Measurements from ENCODE around the gene CPHXL. TPM values are rescaled to one million over a fixed set of nuclear protein-coding genes. Genes with fewer than 3 reads are reported as not detected.

Gene CPHXL
- total and polyA plus RNA-seq, 2 of the 4 experiments (the other 2 are of a cell fraction) = not detected

DNA sequence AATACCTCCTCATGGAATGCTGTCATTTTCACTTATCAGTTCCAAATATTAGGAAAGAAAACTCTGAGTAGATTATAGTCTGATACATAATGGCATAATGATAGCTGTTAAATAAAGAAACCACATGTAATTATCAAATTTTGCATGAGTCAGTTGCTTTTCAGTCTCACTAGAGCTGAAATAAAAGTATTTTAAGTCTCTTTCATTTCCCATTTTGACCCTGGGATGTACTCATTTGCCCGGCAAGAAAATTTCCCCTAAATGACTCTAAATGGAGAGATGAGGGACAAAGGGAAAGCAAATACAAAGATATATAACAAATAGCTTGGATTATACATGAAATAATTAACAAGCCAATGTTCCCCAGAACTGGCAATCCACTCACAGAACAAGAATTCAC is 47.9 kb upstream of the CPHXL start:
- H2BK5ac ChIP-seq (ENCODE audit: low read depth, low read length, poor library complexity, severe bottlenecking) = no peak overlapping the region
- no peaks in the 10 kb centered on the region for H3K4me1 ChIP-seq (ENCODE audit: control insufficient read depth, insufficient read depth, low read length)
- H2BK20ac ChIP-seq (ENCODE audit: low read depth, low read length) = no peak overlapping the region
- DNase-seq (no peak), ATAC-seq (ENCODE audit: low read depth) (no peak)
- no peak overlapping the region for H2AFZ ChIP-seq (replicated peaks; ENCODE audit: low read length, poor library complexity)
- H4K8ac ChIP-seq (ENCODE audit: low read depth in 2 of 2, low read length in 2 of 2) = no peak overlapping the region
- no peak overlapping the region for H3K23ac ChIP-seq (ENCODE audit: low read depth, low read length)
- no peak overlapping the region for H3K4me3 ChIP-seq (ENCODE audit: insufficient read depth, low read depth, low read length)
- H3K9me1 ChIP-seq (ENCODE audit: insufficient read depth, low read length) = no peaks in the 10 kb centered on the region
- no peak overlapping the region for H3K18ac ChIP-seq (ENCODE audit: low read depth, low read length)
- in situ Hi-C loops (cut with MboI; ENCODE audit: low sequenced_read_pairs) (loop anchor here (25.0 kb wide), 1 partner anchor 562 kb away; the partner anchor contains the start of genes CTRB1 and CTRB2), dilution Hi-C loops (cut with HindIII; ENCODE audit: low sequenced_read_pairs, unreplicated experiment) (no loop called here), intact Hi-C loops (cut with micrococcal nuclease) (no loop called here)
- no peak overlapping the region for H4K5ac ChIP-seq (ENCODE audit: low read depth, low read length)
- no peak overlapping the region for H4K91ac ChIP-seq (ENCODE audit: insufficient read depth, low read depth, low read length)
- H2BK15ac ChIP-seq (ENCODE audit: low read depth, low read length) = no peak overlapping the region
- no peak overlapping the region for H3K27ac ChIP-seq (ENCODE audit: insufficient read depth, low read length)
- no peaks in the 10 kb centered on the region for H4K20me1 ChIP-seq (ENCODE audit: insufficient read depth, low read length)
- no TSS peak for BruUV-seq (replicated peaks)
- H3K27me3 ChIP-seq (ENCODE audit: control insufficient read depth, insufficient read depth, low read length) = no peaks in the 10 kb centered on the region
- H2BK120ac ChIP-seq (ENCODE audit: low read depth, low read length) = no peak overlapping the region
- TF ChIP-seq MAFK (IDR thresholded peaks at IDR 0.05; ENCODE audit: low read depth, low read length) (no peak), CEBPB (IDR thresholded peaks at IDR 0.05; ENCODE audit: low read depth, low read length) (no peak), NFE2L2 (IDR thresholded peaks at IDR 0.05; ENCODE audit: low read depth, low read length) (no peak), RFX5 (IDR thresholded peaks at IDR 0.05; ENCODE audit: low read depth, low read length) (no peak), MAZ (IDR thresholded peaks at IDR 0.05; ENCODE audit: borderline replicate concordance, low read depth, low read length) (no peak)
- TF ChIP-seq, protein P1, sequence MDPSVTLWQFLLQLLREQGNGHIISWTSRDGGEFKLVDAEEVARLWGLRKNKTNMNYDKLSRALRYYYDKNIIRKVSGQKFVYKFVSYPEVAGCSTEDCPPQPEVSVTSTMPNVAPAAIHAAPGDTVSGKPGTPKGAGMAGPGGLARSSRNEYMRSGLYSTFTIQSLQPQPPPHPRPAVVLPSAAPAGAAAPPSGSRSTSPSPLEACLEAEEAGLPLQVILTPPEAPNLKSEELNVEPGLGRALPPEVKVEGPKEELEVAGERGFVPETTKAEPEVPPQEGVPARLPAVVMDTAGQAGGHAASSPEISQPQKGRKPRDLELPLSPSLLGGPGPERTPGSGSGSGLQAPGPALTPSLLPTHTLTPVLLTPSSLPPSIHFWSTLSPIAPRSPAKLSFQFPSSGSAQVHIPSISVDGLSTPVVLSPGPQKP (IDR thresholded peaks at IDR 0.05; ENCODE audit: borderline replicate concordance, low read depth, low read length) = no peak
- TF ChIP-seq, protein P2, sequence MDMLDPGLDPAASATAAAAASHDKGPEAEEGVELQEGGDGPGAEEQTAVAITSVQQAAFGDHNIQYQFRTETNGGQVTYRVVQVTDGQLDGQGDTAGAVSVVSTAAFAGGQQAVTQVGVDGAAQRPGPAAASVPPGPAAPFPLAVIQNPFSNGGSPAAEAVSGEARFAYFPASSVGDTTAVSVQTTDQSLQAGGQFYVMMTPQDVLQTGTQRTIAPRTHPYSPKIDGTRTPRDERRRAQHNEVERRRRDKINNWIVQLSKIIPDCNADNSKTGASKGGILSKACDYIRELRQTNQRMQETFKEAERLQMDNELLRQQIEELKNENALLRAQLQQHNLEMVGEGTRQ (IDR thresholded peaks at IDR 0.05; ENCODE audit: low read depth, low read length) = no peak
- ChIA-PET CTCF (no interaction called here), POLR2A (ENCODE audit: unreplicated experiment) (no interaction called here)
- H3K4me2 ChIP-seq (ENCODE audit: low read depth, low read length) = no peak overlapping the region
- H3K9ac ChIP-seq (ENCODE audit: low read depth, low read length) = no peak overlapping the region
- H3K14ac ChIP-seq (replicated peaks; ENCODE audit: low read depth, low read length) = no peak overlapping the region
- H3K79me1 ChIP-seq (ENCODE audit: low read depth in 1 of 2, low read length in 2 of 2) = no peaks in the 10 kb centered on the region
- no peaks in the 10 kb centered on the region for H3K36me3 ChIP-seq (ENCODE audit: control insufficient read depth, insufficient read depth, low read length)
- WGBS, 2 experiments (ENCODE audit: extremely low coverage in 2 of 2, insufficient read length in 1 of 2) = no CpG with 5 or more reads among the region's 1 CpG
- H2AK5ac ChIP-seq (ENCODE audit: low read depth, low read length) = no peak overlapping the region
- peaks cover 2% of the 10 kb centered on the region; the same call in 1 of the 2 replicates for H3K9me3 ChIP-seq (ENCODE audit: control insufficient read depth, insufficient read depth, low read length)
- H3K56ac ChIP-seq (ENCODE audit: extremely low read depth, insufficient read depth, low read length) = no peak overlapping the region
- no peak overlapping the region for H3K4ac ChIP-seq (ENCODE audit: low read depth, low read length)
- H2AK9ac ChIP-seq (replicated peaks; ENCODE audit: low read depth, low read length, poor library complexity) = no peak overlapping the region

Data from IMR-90 (cell line).